H1 (cell line): ENCODE data around the gene MYH11. TPM values are rescaled to one million over a fixed set of nuclear protein-coding genes. Genes with fewer than 3 reads are reported as not detected.

ENCODE experiments used
- ATF3 ChIP-seq: IDR thresholded peaks from 2 replicates; pipeline ENCODE4 v1.6.1; 2011; ENCODE audit warnings: low read depth, mild to moderate bottlenecking, low read length; ENCODE audit not compliant: insufficient read depth
- FOSL1 ChIP-seq: IDR thresholded peaks from 2 replicates; pipeline ENCODE4 v1.6.1; 2011; ENCODE audit warnings: mild to moderate bottlenecking, low read depth, low read length, moderate library complexity; ENCODE audit not compliant: insufficient read depth
- POLR2A ChIP-seq, 2 experiments: IDR thresholded peaks; 1 replicate in 1 of 2; 2 replicates in 1 of 2; pipeline ENCODE4 v1.6.1; 2011; ENCODE audit warnings: low read depth in 2 of 2, low read length in 2 of 2, mild to moderate bottlenecking in 2 of 2; ENCODE audit errors: control extremely low read depth in 1 of 2
- TBP ChIP-seq: IDR thresholded peaks from 2 replicates; pipeline ENCODE4 v1.6.1; 2011; ENCODE audit warnings: low read depth, low read length, improper control_type of control experiment
- polyA plus RNA-seq, 7 experiments: library from polyadenylated mRNA; depleted of rRNA in 3 of 7; stranded (reverse) in 5 of 7; unstranded in 2 of 7; fragments of >200 nt in 5 of 7; fragments of 200-250 nt in 2 of 7; gene quantifications; 1 replicate in 5 of 7; 2 replicates in 1 of 7; 4 replicates in 1 of 7; pipeline versions ENCODE4 v1.2.1 to v1.2.3, GENCODE V29; 2011 to 2013; ENCODE audit warnings: missing spikeins in 2 of 7, mixed read lengths in 2 of 7
- total RNA-seq: library from RNA; stranded (reverse); fragmentation: NEBNext Ultra II Directional; extraction: Animal tissue kit (Norgen Biotek cat#: 25700); gene quantifications from 2 replicates; pipeline ENCODE4 v1.2.1, GENCODE V29; 2021

MYH11 gene
- total and polyA plus RNA-seq, 2 of the 8 experiments (the other 6 are each of a cell fraction or from before 2014, with no cell fraction given), result 0.11 to 0.78 TPM

DNA sequence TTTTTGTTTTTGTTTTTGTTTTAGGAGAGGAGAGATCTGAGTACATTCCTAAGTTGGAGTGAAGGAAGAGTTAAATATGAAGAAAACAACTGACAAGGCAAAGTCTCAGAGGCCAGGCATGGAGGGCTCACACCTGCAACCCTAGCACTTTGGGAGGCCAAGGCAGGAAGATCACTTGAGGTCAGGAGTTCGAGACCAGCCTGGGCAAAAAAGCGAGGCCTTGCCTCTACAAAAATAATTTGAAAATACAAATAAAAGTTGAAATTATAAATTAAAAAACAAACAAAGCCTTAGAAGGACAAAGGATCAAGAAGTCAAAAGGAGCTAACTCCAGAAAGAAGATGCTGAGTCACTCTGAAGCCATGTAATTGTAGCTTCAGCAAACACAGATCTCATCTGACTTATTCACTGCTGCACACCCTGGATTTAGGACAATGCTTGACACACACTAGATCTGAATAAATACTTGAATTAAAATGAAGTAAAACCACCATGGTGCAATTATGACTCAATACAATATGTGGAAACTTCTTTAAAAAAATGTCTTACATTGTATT lies 22.5 kb upstream of the MYH11 start (continued):
- TF ChIP-seq ATF3 (no peak), POLR2A (IDR thresholded peaks at IDR 0.05; ENCODE audit: control extremely low read depth in 1 of 2, low read depth in 2 of 2, low read length in 2 of 2) (no peak), FOSL1 (no peak), TBP (no peak)
